ENCODE data around the gene MRPS7. TPM values are rescaled to one million over a fixed set of nuclear protein-coding genes. Genes with fewer than 3 reads are reported as not detected.

The MRPS7 gene
- total RNA-seq, 1 experiment from 2014 or later = 93.7 TPM

GRCh38 chr17:75250009-75250471, 11.6 kb upstream of the MRPS7 start:
- Histone ChIP-seq H3K4me1 (ENCODE audit: insufficient read depth, low read length) (no peaks in the 10 kb centered on the region), H3K23ac (ENCODE audit: insufficient read length, low read depth, low read length) (no peak overlapping the region), H3K56ac (ENCODE audit: insufficient read length, low read depth, low read length) (no peak overlapping the region), H2AFZ (ENCODE audit: low read length) (no peak overlapping the region), H3K79me2 (ENCODE audit: insufficient read depth, low read length) (peaks cover 2% of the 10 kb centered on the region; the same call in 1 of the 2 replicates), H3K4me2 (ENCODE audit: insufficient read depth, insufficient read length, low read length) (no peak overlapping the region), H2BK15ac (ENCODE audit: low read depth, low read length) (no peak overlapping the region), H2BK20ac (ENCODE audit: low read depth, low read length, poor library complexity, severe bottlenecking) (no peak overlapping the region), H4K20me1 (ENCODE audit: control insufficient read depth, insufficient read depth, insufficient read length) (no peaks in the 10 kb centered on the region), H3K27me3 (ENCODE audit: insufficient read depth, low read length) (no peaks in the 10 kb centered on the region), H3K14ac (ENCODE audit: insufficient read depth, low read length) (no peak overlapping the region), H3T11ph (ENCODE audit: low read length) (no peak overlapping the region), H2BK12ac (ENCODE audit: insufficient read length, low read depth, low read length) (no peak overlapping the region), H3K23me2 (ENCODE audit: insufficient read length, low read depth, low read length, poor library complexity, severe bottlenecking) (no peaks in the 10 kb centered on the region), H2BK5ac (ENCODE audit: insufficient read length, low read length) (no peak overlapping the region), H2BK120ac (ENCODE audit: low read depth, low read length, poor library complexity, severe bottlenecking) (no peak overlapping the region), H3K4ac (ENCODE audit: low read depth, low read length) (no peak overlapping the region), H2AK5ac (ENCODE audit: insufficient read length, low read length) (no peak overlapping the region), H3K18ac (ENCODE audit: insufficient read length, low read depth, low read length) (no peak overlapping the region), H4K8ac (replicated peaks; ENCODE audit: insufficient read length, low read depth, low read length) (no peak overlapping the region), H3K9me3 (ENCODE audit: control insufficient read depth, low read depth, low read length) (no peaks in the 10 kb centered on the region), H3K9ac (ENCODE audit: extremely low read depth, insufficient read length, low read length) (no peak overlapping the region), H4K5ac (ENCODE audit: insufficient read length, low read depth, low read length) (no peak overlapping the region), H3K27ac (ENCODE audit: insufficient read length, low read depth, low read length) (no peak overlapping the region), H3K79me1 (ENCODE audit: insufficient read depth, low read depth, low read length, poor library complexity, severe bottlenecking) (peaks cover 3% of the 10 kb centered on the region), H4K91ac (ENCODE audit: insufficient read length, low read depth, low read length) (no peak overlapping the region)
- WGBS (ENCODE audit: extremely low coverage, insufficient read length, low lambda C conversion rate) = no CpG with 5 or more reads among the region's 11 CpGs
- H3K4me3 Mint-ChIP-seq = peak overlapping the region in 1 of 2 experiments; percentile 33; a peak in 1 of 5 replicates
- 0 out of 5 replicates have a peak, but pooled peaks cover 0 to 2% of the 10 kb centered on the region in 2 experiments for H3K9me3 Mint-ChIP-seq
- peaks cover 5 to 27% (median 18%) of the 10 kb centered on the region in 3 experiments; a peak in 6 of 7 replicates for H3K36me3 Mint-ChIP-seq (ENCODE audit: insufficient read depth in 1 of 3, low read depth in 3 of 3)
- TF ChIP-seq, protein P1, sequence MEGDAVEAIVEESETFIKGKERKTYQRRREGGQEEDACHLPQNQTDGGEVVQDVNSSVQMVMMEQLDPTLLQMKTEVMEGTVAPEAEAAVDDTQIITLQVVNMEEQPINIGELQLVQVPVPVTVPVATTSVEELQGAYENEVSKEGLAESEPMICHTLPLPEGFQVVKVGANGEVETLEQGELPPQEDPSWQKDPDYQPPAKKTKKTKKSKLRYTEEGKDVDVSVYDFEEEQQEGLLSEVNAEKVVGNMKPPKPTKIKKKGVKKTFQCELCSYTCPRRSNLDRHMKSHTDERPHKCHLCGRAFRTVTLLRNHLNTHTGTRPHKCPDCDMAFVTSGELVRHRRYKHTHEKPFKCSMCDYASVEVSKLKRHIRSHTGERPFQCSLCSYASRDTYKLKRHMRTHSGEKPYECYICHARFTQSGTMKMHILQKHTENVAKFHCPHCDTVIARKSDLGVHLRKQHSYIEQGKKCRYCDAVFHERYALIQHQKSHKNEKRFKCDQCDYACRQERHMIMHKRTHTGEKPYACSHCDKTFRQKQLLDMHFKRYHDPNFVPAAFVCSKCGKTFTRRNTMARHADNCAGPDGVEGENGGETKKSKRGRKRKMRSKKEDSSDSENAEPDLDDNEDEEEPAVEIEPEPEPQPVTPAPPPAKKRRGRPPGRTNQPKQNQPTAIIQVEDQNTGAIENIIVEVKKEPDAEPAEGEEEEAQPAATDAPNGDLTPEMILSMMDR (conservative IDR thresholded peaks at IDR 0.05) = no peak
- no peaks in the 10 kb centered on the region for H3K27me3 Mint-ChIP-seq (ENCODE audit: low read depth)
- H3K27ac Mint-ChIP-seq = peak overlapping the region; percentile 1 to 71 (median 55); a peak in 4 of 7 replicates
- DNase-seq = no peak
- peaks cover 47 to 49% of the 10 kb centered on the region in 2 experiments for H3K4me1 Mint-ChIP-seq
